ENCODE data around the gene CDK9.

CDK9 gene

GRCh38 chr9:127785933-127786772, at the start of gene CDK9:
Gene CDK9 (plus strand): TSS chr9:127786034. CDS start chr9:127786149, 115 bp downstream.
- Histone ChIP-seq H3K36me3 (ENCODE audit: insufficient read depth, insufficient read length, low read length) (peaks cover 46% of the 10 kb centered on the region), H3K27me3 (ENCODE audit: insufficient read depth, insufficient read length) (no peaks in the 10 kb centered on the region), H3K9me3 (ENCODE audit: insufficient read depth, low read length) (no peaks in the 10 kb centered on the region), H3K4me1 (ENCODE audit: insufficient read depth, insufficient read length) (peaks cover 24% of the 10 kb centered on the region), H3K9ac (ENCODE audit: insufficient read length, low read depth) (peak within 1 kb of the TSS; percentile 100), H3K4me3 (ENCODE audit: insufficient read length, low read depth) (peak within 1 kb of the TSS; percentile 97)
- no peak for TF ChIP-seq YY1 (IDR thresholded peaks at IDR 0.05; ENCODE audit: insufficient read depth, insufficient read length)
- TF ChIP-seq SUZ12 (IDR thresholded peaks at IDR 0.05; ENCODE audit: extremely low read depth, insufficient read depth, insufficient read length): no peak
- TF ChIP-seq ZNF274 (IDR thresholded peaks at IDR 0.05; ENCODE audit: low read depth, low read length): no peak
- DNase-seq (ENCODE audit: low read depth, low spot score): peak; percentile 85

- TF ChIP-seq YY1 (IDR thresholded peaks at IDR 0.05; ENCODE audit: insufficient read depth, insufficient read length) (no peak), ZNF274 (IDR thresholded peaks at IDR 0.05; ENCODE audit: low read depth, low read length) (no peak), SUZ12 (IDR thresholded peaks at IDR 0.05; ENCODE audit: extremely low read depth, insufficient read depth, insufficient read length) (no peak)
- peaks cover 15% of the 10 kb centered on the region for H3K4me1 ChIP-seq (ENCODE audit: insufficient read depth, insufficient read length)
- H3K27me3 ChIP-seq (ENCODE audit: insufficient read depth, insufficient read length): no peaks in the 10 kb centered on the region
- H3K9me3 ChIP-seq (ENCODE audit: insufficient read depth, low read length): no peaks in the 10 kb centered on the region
- DNase-seq (ENCODE audit: low read depth, low spot score): no peak
- no peak overlapping the region for H3K4me3 ChIP-seq (ENCODE audit: insufficient read length, low read depth)
- no peak overlapping the region for H3K9ac ChIP-seq (ENCODE audit: insufficient read length, low read depth)
- peaks cover 22% of the 10 kb centered on the region for H3K36me3 ChIP-seq (ENCODE audit: insufficient read depth, insufficient read length, low read length)
These were observed 47.2 kb upstream of the CDK9 start for GRCh38 chr9:127738666-127739065.

- H3K4me3 ChIP-seq (ENCODE audit: insufficient read length, low read depth): no peak overlapping the region
- peaks cover 25% of the 10 kb centered on the region for H3K36me3 ChIP-seq (ENCODE audit: insufficient read depth, insufficient read length, low read length)
- no peak for DNase-seq (ENCODE audit: low read depth, low spot score)
- H3K4me1 ChIP-seq (ENCODE audit: insufficient read depth, insufficient read length): peaks cover 9% of the 10 kb centered on the region
- no peaks in the 10 kb centered on the region for H3K9me3 ChIP-seq (ENCODE audit: insufficient read depth, low read length)
- H3K9ac ChIP-seq (ENCODE audit: insufficient read length, low read depth): peak overlapping the region; percentile 11
- no peaks in the 10 kb centered on the region for H3K27me3 ChIP-seq (ENCODE audit: insufficient read depth, insufficient read length)
- no peak for TF ChIP-seq ZNF274 (IDR thresholded peaks at IDR 0.05; ENCODE audit: low read depth, low read length)
- no peak for TF ChIP-seq YY1 (IDR thresholded peaks at IDR 0.05; ENCODE audit: insufficient read depth, insufficient read length)
These were observed 46.1 kb upstream of the CDK9 start for GRCh38 chr9:127739614-127740330.

GRCh38 chr9:127741831-127742434, 43.9 kb upstream of the CDK9 start:
- peak overlapping the region; percentile 30 for H3K4me3 ChIP-seq (ENCODE audit: insufficient read length, low read depth)
- peak overlapping the region; percentile 67 for H3K9ac ChIP-seq (ENCODE audit: insufficient read length, low read depth)
- peaks cover 29% of the 10 kb centered on the region for H3K36me3 ChIP-seq (ENCODE audit: insufficient read depth, insufficient read length, low read length)
- DNase-seq (ENCODE audit: low read depth, low spot score): peak; percentile 83
- TF ChIP-seq YY1 (IDR thresholded peaks at IDR 0.05; ENCODE audit: insufficient read depth, insufficient read length): no peak
- TF ChIP-seq SUZ12 (IDR thresholded peaks at IDR 0.05; ENCODE audit: extremely low read depth, insufficient read depth, insufficient read length): no peak
- TF ChIP-seq ZNF274 (IDR thresholded peaks at IDR 0.05; ENCODE audit: low read depth, low read length): no peak
- no peaks in the 10 kb centered on the region for H3K9me3 ChIP-seq (ENCODE audit: insufficient read depth, low read length)
- peaks cover 12% of the 10 kb centered on the region for H3K4me1 ChIP-seq (ENCODE audit: insufficient read depth, insufficient read length)
- H3K27me3 ChIP-seq (ENCODE audit: insufficient read depth, insufficient read length): no peaks in the 10 kb centered on the region

GRCh38 chr9:127742435-127743088, 43.3 kb upstream of the CDK9 start:
- Histone ChIP-seq H3K9ac (ENCODE audit: insufficient read length, low read depth) (peak overlapping the region; percentile 2), H3K36me3 (ENCODE audit: insufficient read depth, insufficient read length, low read length) (peaks cover 33% of the 10 kb centered on the region), H3K27me3 (ENCODE audit: insufficient read depth, insufficient read length) (no peaks in the 10 kb centered on the region), H3K4me3 (ENCODE audit: insufficient read length, low read depth) (peak overlapping the region; percentile 30), H3K9me3 (ENCODE audit: insufficient read depth, low read length) (no peaks in the 10 kb centered on the region), H3K4me1 (ENCODE audit: insufficient read depth, insufficient read length) (peaks cover 12% of the 10 kb centered on the region)
- no peak for TF ChIP-seq ZNF274 (IDR thresholded peaks at IDR 0.05; ENCODE audit: low read depth, low read length)
- no peak for TF ChIP-seq SUZ12 (IDR thresholded peaks at IDR 0.05; ENCODE audit: extremely low read depth, insufficient read depth, insufficient read length)
- no peak for TF ChIP-seq YY1 (IDR thresholded peaks at IDR 0.05; ENCODE audit: insufficient read depth, insufficient read length)
- peak; percentile 77 for DNase-seq (ENCODE audit: low read depth, low spot score)

GRCh38 chr9:127744398-127745110, 41.3 kb upstream of the CDK9 start:
- H3K4me1 ChIP-seq (ENCODE audit: insufficient read depth, insufficient read length): peaks cover 12% of the 10 kb centered on the region
- H3K9ac ChIP-seq (ENCODE audit: insufficient read length, low read depth): no peak overlapping the region
- no peak overlapping the region for H3K4me3 ChIP-seq (ENCODE audit: insufficient read length, low read depth)
- peaks cover 38% of the 10 kb centered on the region for H3K36me3 ChIP-seq (ENCODE audit: insufficient read depth, insufficient read length, low read length)
- TF ChIP-seq SUZ12 (IDR thresholded peaks at IDR 0.05; ENCODE audit: extremely low read depth, insufficient read depth, insufficient read length) (no peak), ZNF274 (IDR thresholded peaks at IDR 0.05; ENCODE audit: low read depth, low read length) (no peak), YY1 (IDR thresholded peaks at IDR 0.05; ENCODE audit: insufficient read depth, insufficient read length) (no peak)
- no peaks in the 10 kb centered on the region for H3K27me3 ChIP-seq (ENCODE audit: insufficient read depth, insufficient read length)
- no peak for DNase-seq (ENCODE audit: low read depth, low spot score)
- H3K9me3 ChIP-seq (ENCODE audit: insufficient read depth, low read length): no peaks in the 10 kb centered on the region
